Activated B cell treated with CpG ODN at 0.5 μM for 24 hours (primary cell): Measurements from ENCODE around the gene DNAH17. TPM values are rescaled to one million over a fixed set of nuclear protein-coding genes. Genes with fewer than 3 reads are reported as not detected.
"Not testable (repeated sequence)": the region's sequence is repeated elsewhere in the genome, so short reads cannot be mapped to it uniquely, and the experiment has no call there.

Experiments
- ATAC-seq: fragments of 200-7000 bp; cut with Tn5 transposase; one replicate; pipeline ENCODE4 v1.10.0; 2021; ENCODE audit warnings: low read depth, mild to moderate bottlenecking, moderate library complexity
- CTCF ChIA-PET: fragments of 350-600 bp; sonication (Branson Sonifier 250); formaldehyde crosslinking; loops from one replicate; lab custom pipeline; 2021; ENCODE audit warnings: antibody characterized with exemption; lab: Charles Lee
- POLR2A ChIA-PET: fragments of 350-600 bp; sonication (Branson Sonifier 250); formaldehyde crosslinking; loops from one replicate; lab custom pipeline; 2021; ENCODE audit warnings: antibody characterized with exemption; lab: Charles Lee
- DNase-seq: peaks from one replicate; pipeline ENCODE4 v3.0.0; 2022
- H3K27ac Mint-ChIP-seq: one replicate; pipeline ENCODE4 v1.8.0; 2020; ENCODE audit warnings: mixed read lengths
- H3K27me3 Mint-ChIP-seq: one replicate; pipeline ENCODE4 v1.8.0; 2021; ENCODE audit warnings: mixed read lengths
- H3K36me3 Mint-ChIP-seq: one replicate; pipeline ENCODE4 v1.8.0; 2021; ENCODE audit warnings: low read depth, mixed read lengths
- H3K4me1 Mint-ChIP-seq: one replicate; pipeline ENCODE4 v1.8.0; 2021; ENCODE audit warnings: mixed read lengths
- H3K4me3 Mint-ChIP-seq: one replicate; pipeline ENCODE4 v1.8.0; 2020; ENCODE audit warnings: mild to moderate bottlenecking, mixed read lengths
- H3K9me3 Mint-ChIP-seq: one replicate; pipeline ENCODE4 v1.8.0; 2020; ENCODE audit warnings: mixed read lengths
- intact Hi-C: fragments of 100-400 bp; cut with micrococcal nuclease; formaldehyde crosslinking; loops from one replicate; pipeline ENCODE4 v1.15.1; 2024
- total RNA-seq: library from RNA; stranded (reverse); gene quantifications from 2 replicates; pipeline ENCODE4 v1.2.3, GENCODE V29; 2022
- TF ChIP-seq, protein P1 (sequence below): fragments of 200-600 bp; IDR thresholded peaks from one replicate; pipeline ENCODE4 v1.8.0; 2022; ENCODE audit warnings: antibody characterized with exemption, mild to moderate bottlenecking

Gene DNAH17
- total RNA-seq, 1 donor from 2014 or later, result 0.13 TPM

GRCh38 chr17:78469443-78469842 is 107.8 kb downstream of the DNAH17 start:
- ATAC-seq, result no peak
- H3K36me3 Mint-ChIP-seq, result no peaks in the 10 kb centered on the region
- ChIA-PET POLR2A (no interaction called here), CTCF (no interaction called here)
- peaks cover 1% of the 10 kb centered on the region for H3K4me1 Mint-ChIP-seq
- no peak overlapping the region for H3K27ac Mint-ChIP-seq
- TF ChIP-seq, protein P1, sequence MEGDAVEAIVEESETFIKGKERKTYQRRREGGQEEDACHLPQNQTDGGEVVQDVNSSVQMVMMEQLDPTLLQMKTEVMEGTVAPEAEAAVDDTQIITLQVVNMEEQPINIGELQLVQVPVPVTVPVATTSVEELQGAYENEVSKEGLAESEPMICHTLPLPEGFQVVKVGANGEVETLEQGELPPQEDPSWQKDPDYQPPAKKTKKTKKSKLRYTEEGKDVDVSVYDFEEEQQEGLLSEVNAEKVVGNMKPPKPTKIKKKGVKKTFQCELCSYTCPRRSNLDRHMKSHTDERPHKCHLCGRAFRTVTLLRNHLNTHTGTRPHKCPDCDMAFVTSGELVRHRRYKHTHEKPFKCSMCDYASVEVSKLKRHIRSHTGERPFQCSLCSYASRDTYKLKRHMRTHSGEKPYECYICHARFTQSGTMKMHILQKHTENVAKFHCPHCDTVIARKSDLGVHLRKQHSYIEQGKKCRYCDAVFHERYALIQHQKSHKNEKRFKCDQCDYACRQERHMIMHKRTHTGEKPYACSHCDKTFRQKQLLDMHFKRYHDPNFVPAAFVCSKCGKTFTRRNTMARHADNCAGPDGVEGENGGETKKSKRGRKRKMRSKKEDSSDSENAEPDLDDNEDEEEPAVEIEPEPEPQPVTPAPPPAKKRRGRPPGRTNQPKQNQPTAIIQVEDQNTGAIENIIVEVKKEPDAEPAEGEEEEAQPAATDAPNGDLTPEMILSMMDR, result no peak
- H3K9me3 Mint-ChIP-seq, result no peaks in the 10 kb centered on the region
- no peak overlapping the region for H3K4me3 Mint-ChIP-seq
- peaks cover 10% of the 10 kb centered on the region for H3K27me3 Mint-ChIP-seq
- DNase-seq, result no peak
- intact Hi-C loops, result no loop called here

GRCh38 chr17:78468366-78468765 is 108.8 kb downstream of the DNAH17 start:
- POLR2A ChIA-PET, result interaction anchor here (0.6 kb wide), 1 partner anchor 368 kb away, joined by 3 read pairs; no protein-coding TSS in a partner anchor
- no peak overlapping the region for H3K4me3 Mint-ChIP-seq
- no peaks in the 10 kb centered on the region for H3K36me3 Mint-ChIP-seq
- H3K27ac Mint-ChIP-seq, result no peak overlapping the region
- TF ChIP-seq, protein P1, result no peak
- H3K9me3 Mint-ChIP-seq, result no peaks in the 10 kb centered on the region
- intact Hi-C loops, result no loop called here
- peaks cover 10% of the 10 kb centered on the region for H3K27me3 Mint-ChIP-seq
- no peaks in the 10 kb centered on the region for H3K4me1 Mint-ChIP-seq
- no peak for ATAC-seq
- CTCF ChIA-PET, result no interaction called here
- no peak for DNase-seq

- TF ChIP-seq, protein P1, result no peak
- CTCF ChIA-PET, result no interaction called here
- Mint-ChIP-seq H3K27me3 (peaks cover 6% of the 10 kb centered on the region), H3K9me3 (no peaks in the 10 kb centered on the region), H3K36me3 (no peaks in the 10 kb centered on the region), H3K27ac (no peak overlapping the region), H3K4me1 (no peaks in the 10 kb centered on the region), H3K4me3 (no peak overlapping the region)
- DNase-seq, result no peak
- intact Hi-C loops, result no loop called here
- POLR2A ChIA-PET, result no interaction called here
- ATAC-seq, result no peak
These were observed 110.1 kb downstream of the DNAH17 start for GRCh38 chr17:78466786-78467715.

DNA sequence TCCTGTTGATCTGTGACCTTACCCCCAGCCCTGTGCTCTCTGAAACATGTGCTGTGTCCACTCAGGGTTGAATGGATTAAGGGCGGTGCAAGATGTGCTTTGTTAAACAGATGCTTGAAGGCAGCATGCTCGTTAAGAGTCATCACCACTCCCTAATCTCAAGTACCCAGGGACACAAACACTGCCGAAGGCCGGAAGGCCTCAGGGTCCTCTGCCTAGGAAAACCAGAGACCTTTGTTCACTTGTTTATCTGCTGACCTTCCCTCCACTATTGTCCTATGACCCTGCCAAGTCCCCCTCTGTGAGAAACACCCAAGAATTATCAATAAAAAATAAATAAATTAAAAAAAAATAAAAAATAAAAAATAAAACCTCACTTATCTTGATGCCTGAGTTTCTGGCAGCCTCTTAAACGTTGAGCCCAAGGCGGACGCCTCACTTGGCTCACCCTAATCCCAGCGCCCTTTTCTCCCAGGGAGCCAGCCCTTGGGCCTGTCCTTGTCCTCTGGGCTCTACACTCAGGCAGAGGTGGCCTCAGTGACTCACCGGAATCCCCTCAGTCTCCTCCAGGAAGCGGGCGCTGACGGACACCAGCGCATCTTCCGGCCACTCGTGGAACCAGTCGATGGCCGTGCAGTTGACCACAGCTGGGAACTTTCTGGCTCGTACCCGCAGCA is 110.9 kb downstream of the DNAH17 start:
- DNase-seq, CTCF ChIA-PET, H3K27ac Mint-ChIP-seq, ATAC-seq, H3K4me3 Mint-ChIP-seq, H3K9me3 Mint-ChIP-seq, H3K36me3 Mint-ChIP-seq, intact Hi-C loops, H3K4me1 Mint-ChIP-seq, POLR2A ChIA-PET, H3K27me3 Mint-ChIP-seq: not testable (repeated sequence)

DNA sequence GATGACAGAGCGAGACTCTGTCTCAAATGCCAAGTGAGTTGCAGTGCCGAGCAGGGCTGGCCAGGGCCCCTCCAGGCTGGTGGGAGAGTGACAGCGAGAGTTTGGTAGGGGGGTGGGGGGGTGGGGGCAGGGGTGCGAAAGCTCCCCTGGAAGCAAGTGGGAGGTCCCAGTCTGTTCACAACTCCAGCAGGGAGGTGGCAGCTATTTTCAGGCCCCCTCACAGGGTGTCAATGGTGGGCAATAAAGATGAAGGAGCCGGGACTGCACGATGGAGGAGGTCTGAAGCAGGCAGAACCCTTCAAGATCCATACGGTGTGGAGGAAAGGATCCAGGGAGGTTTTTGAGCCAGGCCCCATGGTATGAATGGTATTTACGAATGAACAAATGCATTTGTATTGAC is 115.0 kb downstream of the DNAH17 start:
- intact Hi-C loops, result no loop called here
- Mint-ChIP-seq H3K27me3 (peaks cover 1% of the 10 kb centered on the region), H3K4me1 (no peaks in the 10 kb centered on the region), H3K9me3 (no peaks in the 10 kb centered on the region), H3K27ac (no peak overlapping the region), H3K36me3 (no peaks in the 10 kb centered on the region), H3K4me3 (no peak overlapping the region)
- ATAC-seq, result no peak
- TF ChIP-seq, protein P1, result no peak
- ChIA-PET CTCF (no interaction called here), POLR2A (no interaction called here)
- no peak for DNase-seq
